GM12878 (cell line): ENCODE data around the gene SLC6A16. TPM values are rescaled to one million over a fixed set of nuclear protein-coding genes. Genes with fewer than 3 reads are reported as not detected.

Source experiments
- ATAC-seq: fragments of 200-7000 bp; cut with Tn5 transposase; 3 replicates; pipeline ENCODE4 v1.9.1; 2020; ENCODE audit warnings: mild to moderate bottlenecking, moderate library complexity
- BruUV-seq: library from RNA; stranded (reverse); fragments of 400-500 nt; replicated peaks from 2 replicates; lab custom pipeline; 2021; lab: Mats Ljungman, UMichigan
- CTCF ChIA-PET: fragments of 300-600 bp; sonication (Branson Sonifier 250); formaldehyde crosslinking; extraction: SDS; loops from one replicate; lab custom pipeline; 2021; ENCODE audit warnings: inconsistent platforms; lab: Yijun Ruan, JAX
- POLR2A ChIA-PET: fragments of 350-600 bp; formaldehyde crosslinking; extraction: SDS; loops from one replicate; lab custom pipeline; 2021; ENCODE audit warnings: inconsistent platforms; lab: Charles Lee
- RAD21 ChIA-PET: fragments of 300-600 bp; sonication (Branson Sonifier 250); formaldehyde crosslinking; loops from one replicate; lab custom pipeline; 2023; ENCODE audit warnings: antibody characterized with exemption; ENCODE audit not compliant: unreplicated experiment; lab: Charles Lee
- SMC1A ChIA-PET: fragments of 300-600 bp; sonication (Branson Sonifier 250); formaldehyde crosslinking; loops from one replicate; lab custom pipeline; 2023; ENCODE audit not compliant: unreplicated experiment, uncharacterized antibody; lab: Charles Lee
- DNase-seq: peaks from one replicate; pipeline ENCODE4 v3.0.0-alpha.2; 2011; ENCODE audit warnings: low read depth, low spot score
- FAIRE-seq: peaks from 3 replicates; lab custom pipeline; 2011; peaks lifted over from hg19 to GRCh38; lab: Jason Lieb, UNC
- H2AFZ ChIP-seq: 2 replicates; pipeline ENCODE4 v1.6.0; 2011; ENCODE audit warnings: low read depth, low read length, control low read depth; ENCODE audit not compliant: control insufficient read depth
- H3K27ac ChIP-seq: 2 replicates; pipeline ENCODE4 v1.5.1; 2011; ENCODE audit warnings: control low read depth; ENCODE audit not compliant: control insufficient read depth, insufficient read depth
- H3K27me3 ChIP-seq, 2 experiments: replicated peaks in 1 of 2; 2 replicates each; pipeline versions ENCODE4 v1.6.0 to v1.6.1; 2011; ENCODE audit warnings: low read length in 1 of 2; ENCODE audit not compliant: control insufficient read depth in 2 of 2, insufficient read depth in 2 of 2
- H3K36me3 ChIP-seq, 2 experiments: 2 replicates each; pipeline ENCODE4 v1.5.1; 2011; ENCODE audit warnings: low read length in 1 of 2; ENCODE audit not compliant: control insufficient read depth in 2 of 2, insufficient read depth in 2 of 2
- H3K4me1 ChIP-seq: 2 replicates; pipeline ENCODE4 v1.6.1; 2011; ENCODE audit warnings: mild to moderate bottlenecking, low read length, moderate library complexity, mixed read lengths; ENCODE audit not compliant: control insufficient read depth, insufficient read depth
- H3K4me2 ChIP-seq: 2 replicates; pipeline ENCODE4 v1.6.0; 2011; ENCODE audit warnings: control low read depth; ENCODE audit not compliant: control insufficient read depth, insufficient read depth
- H3K4me3 ChIP-seq: fragments of 200-600 bp; sonication (generic); 2 replicates; pipeline ENCODE4 v1.5.1; 2016
- H3K79me2 ChIP-seq: 2 replicates; pipeline ENCODE4 v1.6.0; 2011; ENCODE audit warnings: low read length; ENCODE audit not compliant: control insufficient read depth, insufficient read depth
- H3K9ac ChIP-seq: 2 replicates; pipeline ENCODE4 v1.8.0; 2011; ENCODE audit warnings: low read length, control low read depth, mixed read lengths; ENCODE audit not compliant: control insufficient read depth, insufficient read depth
- H3K9me3 ChIP-seq: replicated peaks from 3 replicates; pipeline ENCODE4 v1.5.1; 2011; ENCODE audit warnings: mild to moderate bottlenecking, low read length; ENCODE audit not compliant: control insufficient read depth, insufficient read depth
- H4K20me1 ChIP-seq: 2 replicates; pipeline ENCODE4 v1.6.0; 2011; ENCODE audit not compliant: control insufficient read depth, insufficient read depth
- BRCA1 ChIP-seq: IDR thresholded peaks from 2 replicates; pipeline ENCODE4 v1.6.1; 2011; ENCODE audit warnings: low read depth, low read length, improper control_type of control experiment
- ESRRA ChIP-seq: IDR thresholded peaks from 2 replicates; pipeline ENCODE4 v1.6.1; 2012; ENCODE audit warnings: mild to moderate bottlenecking, low read length, improper control_type of control experiment
- GABPA ChIP-seq: IDR thresholded peaks from 2 replicates; pipeline ENCODE4 v1.6.1; 2014; ENCODE audit warnings: antibody characterized with exemption, low read depth, mild to moderate bottlenecking, inconsistent platforms
- HDAC2 ChIP-seq: fragments of 200-600 bp; sonication (generic); IDR thresholded peaks from 2 replicates; pipeline ENCODE4 v1.6.1; 2017
- NBN ChIP-seq: fragments of 450-650 bp; IDR thresholded peaks from 2 replicates; pipeline ENCODE4 v1.6.1; 2016
- NR2C2 ChIP-seq: IDR thresholded peaks from 2 replicates; pipeline ENCODE4 v1.6.1; 2011; ENCODE audit warnings: borderline replicate concordance, low read depth; ENCODE audit not compliant: control insufficient read depth, insufficient read length
- SMAD1 ChIP-seq: fragments of 450-650 bp; IDR thresholded peaks from 2 replicates; pipeline ENCODE4 v1.6.1; 2018; ENCODE audit warnings: mild to moderate bottlenecking, low read depth; ENCODE audit not compliant: partially characterized antibody
- ZZZ3 ChIP-seq: IDR thresholded peaks from 2 replicates; pipeline ENCODE4 v1.6.1; 2011; ENCODE audit warnings: low read depth; ENCODE audit not compliant: control insufficient read depth, insufficient read length
- WGBS: methylation state at CpG from one replicate; pipeline ENCODE4 v1.1.6; 2016; ENCODE audit warnings: low lambda C conversion rate; ENCODE audit not compliant: insufficient replicate concordance, insufficient coverage; ENCODE audit errors: missing lambda C conversion rate; 5-methylcytosine and 5-hydroxymethylcytosine counted together
- in situ Hi-C: fragments of 300-500 bp; cut with MboI; formaldehyde crosslinking; loops from 9 replicates; pipeline ENCODE4 v1.14.3; 2018; ENCODE audit warnings: mixed read lengths
- intact Hi-C: fragments of 100-400 bp; cut with micrococcal nuclease; formaldehyde crosslinking; loops from one replicate; pipeline ENCODE4 v1.14.2; 2022; ENCODE audit not compliant: unreplicated experiment
- polyA plus RNA-seq, 11 experiments: library from polyadenylated mRNA; depleted of rRNA in 4 of 11; unstranded in 6 of 11; stranded (reverse) in 5 of 11; fragments of >200 nt; fragmentation: Nextera tagmentation in 4 of 11; fragmentation: Illumina TruSeq in 1 of 11; extraction: Ambion mirVana in 4 of 11; extraction: Trizol in 1 of 11; gene quantifications; 1 replicate in 1 of 11; 2 replicates in 10 of 11; pipeline versions ENCODE4 v1.2.1 to v1.2.3, GENCODE V29; 2011 to 2016; ENCODE audit warnings: inconsistent platforms in 2 of 11, missing spikeins in 2 of 11, low read depth in 1 of 11
- total RNA-seq, 4 experiments: library from RNA; depleted of rRNA in 3 of 4; stranded (reverse); fragments of >200 nt in 3 of 4; fragmentation: Illumina TruSeq in 1 of 4; extraction: Trizol in 1 of 4; gene quantifications; 2 replicates each; pipeline versions ENCODE4 v1.2.1 to v1.2.3, GENCODE V29; 2013 to 2021
- TF ChIP-seq, protein P1 (sequence below): fragments of 450-650 bp; IDR thresholded peaks from 2 replicates; pipeline ENCODE4 v1.6.1; 2016; ENCODE audit warnings: mild to moderate bottlenecking, moderate library complexity, borderline replicate concordance
- TF ChIP-seq, protein P2 (sequence below): fragments of 450-650 bp; IDR thresholded peaks from 2 replicates; pipeline ENCODE4 v1.6.1; 2016; ENCODE audit warnings: mild to moderate bottlenecking

Gene SLC6A16
- total and polyA plus RNA-seq, 10 of the 15 experiments (the other 5 are each of a cell fraction or from before 2014, with no cell fraction given): 0.23 to 3.2 (median 0.54) TPM

DNA sequence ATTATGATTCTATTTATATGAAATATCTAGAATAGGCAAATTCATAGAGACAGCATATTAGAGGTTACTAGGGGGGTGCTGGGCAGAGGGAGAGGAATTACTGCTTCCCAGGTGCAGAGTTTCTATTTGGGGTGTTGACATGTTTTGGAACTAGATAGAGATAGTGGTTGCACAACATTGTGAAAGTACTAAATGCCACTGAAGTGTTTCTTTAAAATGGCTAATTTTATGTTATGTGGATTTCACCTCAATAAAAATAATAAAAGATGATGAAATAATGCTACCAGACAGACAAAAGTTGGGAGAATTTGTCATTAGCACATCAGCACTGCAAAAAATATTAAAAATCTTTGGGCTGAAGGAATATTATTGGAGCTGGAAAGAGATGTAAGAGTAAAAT, 63.4 kb downstream of the SLC6A16 start:
- peaks cover 12% of the 10 kb centered on the region; the same call in 2 of the 3 replicates for H3K9me3 ChIP-seq
- no peak for FAIRE-seq
- H4K20me1 ChIP-seq: no peaks in the 10 kb centered on the region
- H2AFZ ChIP-seq: no peak overlapping the region
- ATAC-seq: no peak
- ChIA-PET RAD21 (no interaction called here), POLR2A (no interaction called here), SMC1A (no interaction called here), CTCF (interaction anchor here (1.0 to 4.1 kb wide), 3 partner anchors 12 to 40 kb away, joined by 3 to 13 read pairs (median 6); no protein-coding TSS in a partner anchor)
- no peak overlapping the region for H3K9ac ChIP-seq
- no peak for DNase-seq
- H3K27me3 ChIP-seq: no peaks in the 10 kb centered on the region
- no peak overlapping the region for H3K4me2 ChIP-seq
- TF ChIP-seq BRCA1: no peak
- no peaks in the 10 kb centered on the region for H3K36me3 ChIP-seq
- H3K79me2 ChIP-seq: no peaks in the 10 kb centered on the region
- no peak overlapping the region for H3K4me3 ChIP-seq
- no TSS peak for BruUV-seq
- H3K27ac ChIP-seq: no peak overlapping the region
- H3K4me1 ChIP-seq: no peaks in the 10 kb centered on the region
- in situ Hi-C loops (no loop called here), intact Hi-C loops (no loop called here)

DNA sequence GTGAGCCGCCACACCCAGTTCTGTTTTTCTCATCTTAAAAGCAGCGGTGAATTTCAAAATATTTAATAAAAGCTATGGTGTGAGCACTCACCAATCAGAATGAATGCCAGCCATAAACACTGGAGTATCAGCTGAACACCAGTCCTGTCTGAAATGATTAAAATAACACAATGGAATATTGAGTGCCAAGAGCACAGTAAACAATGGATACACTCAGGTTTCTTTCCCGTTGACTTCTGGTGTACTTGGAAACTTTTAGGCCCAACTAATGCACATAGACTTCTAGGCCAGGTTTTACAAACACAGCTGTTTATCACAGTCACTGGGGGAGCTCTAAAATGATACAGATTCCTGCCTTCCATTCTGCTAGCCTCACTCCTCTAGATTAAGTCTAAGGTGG, 68.3 kb downstream of the SLC6A16 start:
- Histone ChIP-seq H3K27ac (no peak overlapping the region), H3K4me3 (no peak overlapping the region), H3K4me1 (no peaks in the 10 kb centered on the region), H4K20me1 (no peaks in the 10 kb centered on the region), H3K27me3 (no peaks in the 10 kb centered on the region; a peak in 1 of 4 replicates), H3K36me3 (no peaks in the 10 kb centered on the region), H2AFZ (no peak overlapping the region), H3K9me3 (peaks cover 6% of the 10 kb centered on the region; the same call in 2 of the 3 replicates), H3K79me2 (no peaks in the 10 kb centered on the region), H3K9ac (no peak overlapping the region), H3K4me2 (no peak overlapping the region)
- ChIA-PET SMC1A (no interaction called here), RAD21 (interaction anchor here (0.6 kb wide), 1 partner anchor 65 kb away, joined by 3 read pairs; no protein-coding TSS in a partner anchor), POLR2A (interaction anchor here (0.6 kb wide), 1 partner anchor 59 kb away, joined by 3 read pairs; no protein-coding TSS in a partner anchor), CTCF (interaction anchor here (1.2 to 1.3 kb wide), 2 partner anchors 15 to 58 kb away, joined by 3 to 5 read pairs; no protein-coding TSS in a partner anchor)
- intact Hi-C loops (no loop called here), in situ Hi-C loops (no loop called here)
- no peak for TF ChIP-seq GABPA
- TF ChIP-seq ESRRA: no peak
- TF ChIP-seq NR2C2: no peak
- no peak for TF ChIP-seq NBN
- TF ChIP-seq, protein P1, sequence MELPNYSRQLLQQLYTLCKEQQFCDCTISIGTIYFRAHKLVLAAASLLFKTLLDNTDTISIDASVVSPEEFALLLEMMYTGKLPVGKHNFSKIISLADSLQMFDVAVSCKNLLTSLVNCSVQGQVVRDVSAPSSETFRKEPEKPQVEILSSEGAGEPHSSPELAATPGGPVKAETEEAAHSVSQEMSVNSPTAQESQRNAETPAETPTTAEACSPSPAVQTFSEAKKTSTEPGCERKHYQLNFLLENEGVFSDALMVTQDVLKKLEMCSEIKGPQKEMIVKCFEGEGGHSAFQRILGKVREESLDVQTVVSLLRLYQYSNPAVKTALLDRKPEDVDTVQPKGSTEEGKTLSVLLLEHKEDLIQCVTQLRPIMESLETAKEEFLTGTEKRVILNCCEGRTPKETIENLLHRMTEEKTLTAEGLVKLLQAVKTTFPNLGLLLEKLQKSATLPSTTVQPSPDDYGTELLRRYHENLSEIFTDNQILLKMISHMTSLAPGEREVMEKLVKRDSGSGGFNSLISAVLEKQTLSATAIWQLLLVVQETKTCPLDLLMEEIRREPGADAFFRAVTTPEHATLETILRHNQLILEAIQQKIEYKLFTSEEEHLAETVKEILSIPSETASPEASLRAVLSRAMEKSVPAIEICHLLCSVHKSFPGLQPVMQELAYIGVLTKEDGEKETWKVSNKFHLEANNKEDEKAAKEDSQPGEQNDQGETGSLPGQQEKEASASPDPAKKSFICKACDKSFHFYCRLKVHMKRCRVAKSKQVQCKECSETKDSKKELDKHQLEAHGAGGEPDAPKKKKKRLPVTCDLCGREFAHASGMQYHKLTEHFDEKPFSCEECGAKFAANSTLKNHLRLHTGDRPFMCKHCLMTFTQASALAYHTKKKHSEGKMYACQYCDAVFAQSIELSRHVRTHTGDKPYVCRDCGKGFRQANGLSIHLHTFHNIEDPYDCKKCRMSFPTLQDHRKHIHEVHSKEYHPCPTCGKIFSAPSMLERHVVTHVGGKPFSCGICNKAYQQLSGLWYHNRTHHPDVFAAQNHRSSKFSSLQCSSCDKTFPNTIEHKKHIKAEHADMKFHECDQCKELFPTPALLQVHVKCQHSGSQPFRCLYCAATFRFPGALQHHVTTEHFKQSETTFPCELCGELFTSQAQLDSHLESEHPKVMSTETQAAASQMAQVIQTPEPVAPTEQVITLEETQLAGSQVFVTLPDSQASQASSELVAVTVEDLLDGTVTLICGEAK: no peak
- TF ChIP-seq, protein P2, sequence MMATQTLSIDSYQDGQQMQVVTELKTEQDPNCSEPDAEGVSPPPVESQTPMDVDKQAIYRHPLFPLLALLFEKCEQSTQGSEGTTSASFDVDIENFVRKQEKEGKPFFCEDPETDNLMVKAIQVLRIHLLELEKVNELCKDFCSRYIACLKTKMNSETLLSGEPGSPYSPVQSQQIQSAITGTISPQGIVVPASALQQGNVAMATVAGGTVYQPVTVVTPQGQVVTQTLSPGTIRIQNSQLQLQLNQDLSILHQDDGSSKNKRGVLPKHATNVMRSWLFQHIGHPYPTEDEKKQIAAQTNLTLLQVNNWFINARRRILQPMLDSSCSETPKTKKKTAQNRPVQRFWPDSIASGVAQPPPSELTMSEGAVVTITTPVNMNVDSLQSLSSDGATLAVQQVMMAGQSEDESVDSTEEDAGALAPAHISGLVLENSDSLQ: no peak
- TF ChIP-seq ZZZ3: no peak
- TF ChIP-seq HDAC2: no peak
- TF ChIP-seq SMAD1: no peak
- WGBS: 36% methylated on average over 3 of the region's 3 CpGs
- no TSS peak for BruUV-seq
- FAIRE-seq (no peak), ATAC-seq (no peak), DNase-seq (no peak)
